SKM-1 (cell line): ENCODE results near the gene CLPSL2.

ENCODE experiments used
- DNase-seq: peaks from one replicate; lab custom pipeline; 2025; ENCODE audit not compliant: unreplicated experiment; lab: John Stamatoyannopoulos, UW

Gene CLPSL2

GRCh38 chr6:35786272-35786671 lies 9.9 kb downstream of the CLPSL2 start:
- DNase-seq, result no peak

DNA sequence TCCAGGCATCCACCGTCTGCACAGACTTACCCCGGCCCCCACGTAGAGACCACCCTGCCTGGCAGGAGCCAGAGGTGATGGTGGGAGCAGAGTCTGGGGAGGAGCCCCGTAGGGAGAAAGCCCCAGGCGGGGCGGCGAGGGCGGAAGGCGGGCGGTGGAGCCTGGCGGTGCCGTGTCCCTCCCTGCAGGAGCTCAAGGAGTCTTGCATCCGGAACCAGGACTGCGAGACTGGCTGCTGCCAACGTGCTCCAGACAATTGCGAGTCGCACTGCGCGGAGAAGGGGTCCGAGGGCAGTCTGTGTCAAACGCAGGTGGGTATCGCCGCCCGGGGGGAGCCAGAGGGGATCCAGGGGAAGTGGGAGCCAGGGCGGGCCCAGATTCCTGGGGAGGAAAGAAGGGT lies 10.4 kb downstream of the CLPSL2 start:
- DNase-seq, result no peak

DNA sequence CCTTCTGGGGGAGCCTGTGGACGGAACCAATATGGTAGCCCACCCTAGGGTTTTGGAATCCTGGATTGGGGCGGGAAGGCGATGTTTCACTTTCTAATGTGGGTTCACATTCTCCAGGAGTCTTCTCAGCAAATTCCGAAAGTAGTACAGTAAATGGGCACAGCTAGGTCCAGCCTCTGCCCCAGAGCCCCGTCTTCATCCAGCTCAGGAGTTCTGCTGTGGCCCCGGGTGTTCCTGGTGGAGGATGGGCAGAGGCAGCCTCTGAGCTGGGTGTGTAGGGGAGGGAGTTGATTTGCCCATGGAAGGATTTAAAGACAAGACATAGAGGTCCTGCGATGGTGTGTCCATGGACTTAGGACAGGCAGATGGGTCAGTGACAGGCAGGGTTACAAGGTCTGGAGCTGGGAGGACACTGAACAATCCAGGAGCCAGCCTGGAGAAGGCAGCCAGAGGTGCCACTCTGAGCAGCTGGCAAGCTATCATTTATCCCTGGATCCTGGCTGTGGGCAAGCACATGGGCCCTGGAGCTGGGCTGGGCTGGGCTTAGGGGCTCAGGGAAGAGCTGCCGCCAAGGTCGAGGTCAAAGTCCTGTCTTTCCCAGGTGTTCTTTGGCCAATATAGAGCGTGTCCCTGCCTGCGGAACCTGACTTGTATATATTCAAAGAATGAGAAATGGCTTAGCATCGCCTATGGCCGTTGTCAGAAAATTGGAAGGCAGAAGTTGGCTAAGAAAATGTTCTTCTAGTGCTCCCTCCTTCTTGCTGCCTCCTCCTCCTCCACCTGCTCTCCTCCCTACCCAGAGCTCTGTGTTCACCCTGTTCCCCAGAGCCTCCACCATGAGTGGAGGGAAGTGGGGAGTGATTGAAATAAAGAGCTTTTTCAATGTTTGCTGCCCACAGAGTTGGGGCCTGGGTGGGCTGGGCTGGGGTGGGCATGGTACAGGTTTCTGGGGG lies 11.1 kb downstream of the CLPSL2 start:
- DNase-seq, result no peak

- DNase-seq, result no peak
These were observed 12.1 kb downstream of the CLPSL2 start for GRCh38 chr6:35788423-35788982.

- no peak for DNase-seq
These were observed 14.3 kb downstream of the CLPSL2 start for GRCh38 chr6:35790683-35791082.

- DNase-seq, result no peak
These were observed 18.4 kb downstream of the CLPSL2 start for GRCh38 chr6:35794536-35795452.

DNA sequence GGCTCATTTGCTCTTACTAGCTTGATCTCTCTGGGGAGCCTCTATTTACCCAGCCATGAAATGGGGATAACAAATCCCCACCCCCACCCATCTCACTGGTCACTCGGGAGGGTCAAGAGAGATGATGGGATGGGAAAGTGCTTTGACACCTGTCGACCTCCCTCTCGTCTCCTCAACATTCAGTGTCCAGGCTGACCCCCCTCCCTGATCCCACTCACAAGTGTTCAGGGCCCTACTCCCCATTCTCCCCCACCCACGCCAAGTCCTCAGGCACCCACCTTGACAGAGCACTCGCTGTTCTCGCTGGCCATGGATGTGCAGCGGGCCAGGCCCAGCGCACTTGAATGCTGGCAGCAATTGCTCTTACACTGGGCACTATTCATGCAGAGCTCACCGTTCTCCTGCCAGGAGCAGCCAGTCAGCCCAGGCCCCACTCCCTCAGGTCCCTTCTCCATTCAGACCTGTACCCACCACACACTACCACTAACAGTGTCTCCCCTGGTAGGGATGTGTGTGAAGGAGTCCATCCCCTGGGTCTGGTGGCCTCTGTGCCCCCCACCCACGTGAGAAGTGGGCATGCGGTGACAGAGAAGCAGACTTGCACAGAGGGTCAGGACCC lies 19.2 kb downstream of the CLPSL2 start:
- no peak for DNase-seq

- no peak for DNase-seq
These were observed 19.8 kb downstream of the CLPSL2 start for GRCh38 chr6:35796236-35796635.

DNA sequence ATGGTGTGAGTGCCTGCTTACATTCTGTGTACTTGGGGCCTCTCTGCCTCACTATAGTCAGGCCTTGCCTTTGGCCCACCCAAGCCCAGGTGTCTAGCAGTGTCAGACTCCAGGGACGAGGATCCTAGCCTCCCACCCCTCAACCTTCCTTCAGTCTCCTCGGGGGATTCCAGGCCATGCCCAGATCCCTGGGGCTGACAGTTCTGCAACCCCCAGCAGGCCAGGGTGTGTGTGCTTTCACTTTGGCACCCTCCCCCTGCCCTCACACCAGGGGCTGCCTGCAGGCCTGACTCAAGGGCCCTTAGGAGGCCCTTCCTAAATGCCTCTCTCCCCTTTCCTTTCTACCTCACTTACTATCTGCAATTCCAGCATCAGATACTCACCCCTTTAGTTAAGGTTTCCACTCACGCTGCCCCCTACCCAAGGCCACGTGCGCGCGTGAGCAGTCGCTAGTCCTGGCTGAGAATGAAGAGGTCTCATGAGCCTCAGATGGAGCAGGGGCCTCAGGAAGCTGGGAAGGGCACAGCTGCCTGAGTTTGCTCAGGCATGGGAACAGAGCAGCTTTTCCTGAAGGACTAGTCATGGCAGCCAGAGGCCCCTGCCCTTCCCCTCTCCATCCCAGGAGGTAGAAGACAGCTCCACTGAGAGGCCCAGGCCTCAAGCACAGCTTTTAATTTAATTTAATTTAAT lies 21.6 kb downstream of the CLPSL2 start:
- no peak for DNase-seq

- DNase-seq, result no peak
These were observed 22.3 kb downstream of the CLPSL2 start for GRCh38 chr6:35798706-35799105.

DNA sequence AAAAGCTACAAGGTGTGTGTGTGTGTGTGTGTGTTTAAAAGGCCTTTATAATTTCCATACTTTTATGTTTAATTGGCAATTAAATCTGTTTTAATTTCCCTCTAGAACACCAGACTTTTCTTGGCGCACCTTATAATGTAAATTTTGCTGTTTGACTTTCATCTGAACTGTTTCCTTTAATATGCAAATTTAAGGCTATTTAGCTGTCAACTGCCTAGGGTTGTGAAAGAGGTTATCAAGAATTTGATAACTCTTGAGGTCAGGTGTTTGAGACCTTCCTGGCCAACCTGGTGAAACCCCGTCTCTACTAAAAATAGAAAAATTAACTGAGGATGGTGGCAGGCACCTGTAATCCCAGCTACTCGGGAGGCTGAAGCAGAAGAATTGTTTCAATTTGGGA lies 24.8 kb downstream of the CLPSL2 start:
- DNase-seq, result no peak

DNA sequence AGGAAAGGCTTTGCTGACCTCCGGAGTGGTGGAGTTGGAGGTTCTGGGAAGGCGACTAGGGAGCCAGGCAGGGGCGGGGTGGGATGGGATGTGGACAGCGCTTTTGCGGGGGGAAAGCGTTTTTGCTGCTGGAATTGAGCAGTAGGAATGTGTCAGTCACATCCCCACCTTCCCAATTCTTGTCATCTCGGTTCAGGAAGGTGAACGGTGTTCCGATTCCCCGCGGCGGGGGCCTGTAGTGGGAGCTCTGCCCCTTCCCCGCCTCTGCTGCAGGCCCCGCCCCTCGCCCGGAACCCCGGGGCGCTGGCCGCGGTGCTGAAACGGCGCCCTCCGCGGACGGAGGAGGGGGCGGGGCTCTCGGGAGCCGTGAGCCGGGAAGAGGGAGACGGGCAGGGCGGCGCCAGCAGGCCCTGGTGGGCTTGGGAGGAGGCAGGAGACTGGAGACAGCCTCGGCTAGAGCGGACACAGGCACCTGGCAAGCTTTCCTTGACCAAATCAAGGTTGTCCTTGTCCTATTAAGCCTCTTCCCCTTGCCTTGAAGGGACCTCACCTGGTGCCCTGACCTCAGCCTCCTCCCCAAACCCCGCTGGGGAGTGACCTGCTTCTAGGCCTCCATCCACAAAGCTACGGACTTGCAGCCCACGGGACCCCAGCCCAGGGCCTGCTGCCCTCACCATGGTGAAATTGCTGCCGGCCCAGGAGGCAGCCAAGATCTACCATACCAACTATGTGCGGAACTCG lies 28.8 kb downstream of the CLPSL2 start, which contains the start of gene LHFPL5:
Gene LHFPL5 (plus strand): TSS at position 357 of the 741 bp plus-strand sequence. CDS start 319 bp downstream, at position 676.
- DNase-seq, result no peak

GRCh38 chr6:35808688-35809087 lies 32.3 kb downstream of the CLPSL2 start:
- no peak for DNase-seq

DNA sequence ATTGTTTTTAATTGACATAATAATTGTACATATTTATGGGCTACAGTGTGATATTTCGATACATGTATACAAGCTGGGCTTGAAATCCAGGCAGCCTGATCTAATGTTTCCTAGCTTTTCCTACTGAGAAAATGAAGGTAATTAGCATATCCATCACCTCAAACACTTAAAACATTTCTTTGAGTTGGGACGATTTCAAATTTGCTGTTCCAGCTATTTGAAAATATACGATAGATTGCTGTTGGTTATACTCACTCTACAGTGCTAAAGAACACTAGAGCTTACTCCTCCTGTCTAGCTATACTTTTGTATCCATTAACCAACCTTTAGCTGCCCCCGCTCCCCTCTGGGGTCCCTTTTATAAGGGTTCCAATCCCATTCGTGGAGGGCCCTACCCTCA lies 33.4 kb downstream of the CLPSL2 start:
- DNase-seq, result no peak

DNA sequence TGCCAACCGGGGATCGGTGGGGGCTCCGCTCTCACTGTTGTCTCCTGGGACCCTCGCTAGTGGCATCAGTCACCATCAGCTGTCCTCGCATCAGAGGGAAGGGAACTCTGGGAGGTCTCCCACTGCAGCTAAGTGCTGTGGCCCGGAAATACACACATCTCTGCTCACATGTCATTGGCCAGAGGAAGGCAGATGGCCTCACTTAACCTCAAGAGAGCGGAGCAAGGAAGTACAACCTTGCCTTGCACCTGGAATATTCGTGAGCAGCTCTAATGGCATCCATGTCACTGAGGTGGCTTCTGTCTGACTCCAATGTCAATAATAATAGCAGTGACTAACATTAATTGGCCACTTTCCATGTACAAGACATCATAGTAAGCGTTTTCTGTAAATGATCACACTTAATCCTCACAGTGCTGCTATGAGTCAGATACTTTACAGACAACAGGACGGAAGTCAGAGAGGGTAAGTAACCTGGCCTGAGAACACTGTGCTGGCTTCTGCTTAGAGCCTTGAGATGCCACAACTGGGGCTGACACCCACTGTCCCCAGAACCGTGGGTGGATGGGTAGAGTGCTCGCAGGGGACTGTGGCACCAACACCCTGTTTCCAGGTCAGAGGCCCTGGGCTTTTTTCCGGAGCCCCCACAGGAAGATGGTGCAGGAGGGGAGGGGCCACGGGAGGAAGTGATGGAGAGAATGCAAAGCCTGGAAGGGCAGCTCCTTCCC lies 34.7 kb downstream of the CLPSL2 start:
- no peak for DNase-seq

DNA sequence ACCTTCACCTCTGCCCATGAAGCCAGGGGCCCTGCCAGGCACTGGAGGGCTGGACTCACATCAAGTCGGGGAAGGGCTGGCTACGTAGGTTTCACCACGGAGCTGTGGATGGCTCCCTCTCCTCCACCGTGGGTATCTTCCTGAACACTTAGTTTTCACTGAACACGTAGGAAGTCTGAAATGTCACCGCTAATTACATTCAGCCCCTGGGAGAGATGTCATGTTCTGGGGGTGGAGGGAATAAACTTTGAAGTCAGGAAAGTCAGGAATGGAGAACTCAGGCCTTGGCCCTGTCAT lies 35.2 kb downstream of the CLPSL2 start:
- no peak for DNase-seq

DNA sequence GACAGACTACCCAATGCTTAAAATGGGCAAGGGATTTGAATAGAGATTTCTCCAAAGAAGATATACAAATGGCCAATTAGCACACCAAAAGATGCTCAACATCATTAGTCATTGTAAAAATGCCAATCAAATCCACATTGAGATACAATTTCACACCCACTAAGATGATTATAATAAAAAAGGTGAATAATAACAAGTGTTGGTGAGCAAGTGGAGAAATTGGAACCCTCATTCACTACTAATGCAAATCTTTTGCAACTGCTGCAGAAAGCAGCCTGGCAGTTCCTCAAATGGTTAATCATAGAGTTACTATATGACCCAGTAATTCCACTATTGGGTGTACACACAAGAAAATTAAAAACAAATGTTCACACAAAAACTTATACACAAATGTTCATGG lies 41.1 kb downstream of the CLPSL2 start:
- no peak for DNase-seq

- DNase-seq, result no peak
These were observed 47.2 kb downstream of the CLPSL2 start for GRCh38 chr6:35823601-35824000.

GRCh38 chr6:35824552-35825192 lies 48.3 kb downstream of the CLPSL2 start:
- DNase-seq, result no peak
